NCI-H2107 (cell line): ENCODE data around the gene XYLT1.

ENCODE experiments used
- DNase-seq: peaks from one replicate; lab custom pipeline; 2025; lab: John Stamatoyannopoulos, UW

The XYLT1 gene

DNA sequence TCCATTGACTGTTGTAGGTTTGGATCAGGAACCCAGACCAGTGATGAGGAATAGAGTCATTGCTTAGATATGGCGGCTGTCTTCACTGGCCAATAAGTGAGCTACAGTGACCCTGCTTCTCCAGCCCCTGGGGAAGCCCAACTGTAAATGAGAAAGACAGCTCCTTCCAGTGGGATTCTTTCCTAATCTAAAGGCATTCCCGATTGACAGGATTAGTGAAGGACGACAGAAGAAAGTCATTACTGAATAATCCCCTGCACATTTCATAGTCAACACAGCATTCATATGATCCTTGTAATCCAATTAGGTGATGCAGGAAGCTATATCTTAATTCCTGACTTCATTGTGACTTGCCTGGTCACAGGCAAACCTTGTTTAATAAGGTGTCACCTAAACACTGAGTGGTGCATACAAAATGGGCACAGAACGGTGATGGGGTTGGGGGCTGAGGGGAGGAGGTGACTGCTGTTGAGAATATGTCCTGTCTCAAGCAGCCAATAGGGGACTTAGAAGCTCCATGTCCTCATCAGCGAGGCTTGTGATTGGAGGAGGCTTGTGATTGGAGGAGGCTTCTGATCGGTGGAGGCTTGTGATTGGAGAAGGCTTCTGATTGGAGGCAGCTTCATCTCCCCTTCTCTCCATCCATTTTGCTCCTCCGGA, 242.6 kb downstream of the XYLT1 start:
- no peak for DNase-seq

DNA sequence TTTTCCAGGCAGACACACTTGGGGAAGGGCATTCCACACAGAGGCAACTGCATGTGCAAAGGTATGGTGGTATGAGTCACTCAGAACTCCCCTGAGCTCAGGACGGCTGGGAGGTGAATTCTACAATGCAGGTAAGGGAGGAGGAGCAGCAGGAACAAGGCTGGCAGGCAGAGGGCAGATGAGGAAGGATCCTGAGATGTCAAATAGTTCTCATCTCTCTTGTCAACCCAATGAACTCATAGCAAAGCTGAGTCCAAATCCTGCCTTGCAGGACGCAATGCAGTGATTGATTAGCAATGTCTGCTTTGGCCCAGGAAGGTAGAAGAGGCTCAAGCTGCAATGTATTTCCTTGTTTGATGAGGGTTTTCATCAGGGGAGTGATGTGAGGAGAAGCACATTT, 243.5 kb downstream of the XYLT1 start:
- no peak for DNase-seq

DNA sequence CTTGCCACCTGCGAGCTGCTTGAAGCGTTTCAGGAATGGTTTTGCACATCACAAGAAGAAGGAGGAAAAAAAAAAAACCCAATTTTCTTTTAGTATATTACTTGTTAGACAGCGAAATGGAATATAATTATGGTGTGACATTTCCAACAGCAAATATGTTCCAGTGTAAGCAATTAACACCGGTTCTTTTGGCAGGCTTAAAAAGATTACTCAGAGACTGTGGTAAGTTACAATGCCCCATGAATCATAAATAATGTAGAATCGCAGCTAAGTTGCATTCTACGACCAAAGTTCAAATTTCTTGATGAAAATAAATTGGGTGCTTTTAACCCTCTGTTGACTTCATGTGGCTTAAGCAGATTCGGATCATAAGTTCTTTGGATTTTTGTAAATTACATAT, 245.2 kb downstream of the XYLT1 start:
- no peak for DNase-seq

DNA sequence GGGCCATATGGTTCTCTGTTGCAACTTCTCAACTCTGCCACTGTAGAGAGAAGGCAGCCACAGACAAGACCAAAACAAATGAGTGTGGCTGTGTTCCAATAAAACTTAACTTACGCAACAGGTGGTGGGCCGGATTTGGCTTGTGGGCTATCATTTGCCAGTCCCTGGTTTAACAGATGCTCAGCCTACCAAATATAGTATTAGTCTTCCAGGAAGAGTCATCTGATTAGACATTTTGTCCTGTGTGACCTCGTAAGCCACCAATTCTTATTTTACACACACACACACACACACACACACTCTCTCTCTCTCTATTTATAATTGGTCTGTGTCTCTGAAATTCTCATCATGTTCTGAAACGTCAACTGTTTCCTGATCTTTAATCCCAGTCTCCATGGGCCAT, 245.9 kb downstream of the XYLT1 start:
- DNase-seq: no peak

- DNase-seq: no peak
Measured at GRCh38 chr16:17224350-17224749, 246.4 kb downstream of the XYLT1 start.

DNA sequence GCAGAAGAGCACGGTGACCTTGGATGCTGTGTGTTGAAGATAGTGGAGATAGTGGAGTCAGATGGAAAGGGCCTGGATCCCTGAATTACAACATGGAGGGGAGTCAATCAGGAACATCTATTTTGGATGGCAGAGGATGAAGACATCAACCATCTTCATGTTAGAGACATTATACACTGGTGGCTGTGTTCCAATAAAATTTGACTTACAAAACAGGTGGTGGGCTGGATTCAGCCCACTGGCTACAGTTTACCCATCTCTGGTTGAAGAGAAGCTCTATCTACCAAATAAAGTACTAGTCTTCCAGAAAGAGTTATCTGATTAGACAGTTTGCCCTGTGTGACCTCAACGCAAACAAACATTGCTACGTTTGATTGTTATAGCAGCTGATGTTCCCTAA, 247.2 kb downstream of the XYLT1 start:
- no peak for DNase-seq

DNA sequence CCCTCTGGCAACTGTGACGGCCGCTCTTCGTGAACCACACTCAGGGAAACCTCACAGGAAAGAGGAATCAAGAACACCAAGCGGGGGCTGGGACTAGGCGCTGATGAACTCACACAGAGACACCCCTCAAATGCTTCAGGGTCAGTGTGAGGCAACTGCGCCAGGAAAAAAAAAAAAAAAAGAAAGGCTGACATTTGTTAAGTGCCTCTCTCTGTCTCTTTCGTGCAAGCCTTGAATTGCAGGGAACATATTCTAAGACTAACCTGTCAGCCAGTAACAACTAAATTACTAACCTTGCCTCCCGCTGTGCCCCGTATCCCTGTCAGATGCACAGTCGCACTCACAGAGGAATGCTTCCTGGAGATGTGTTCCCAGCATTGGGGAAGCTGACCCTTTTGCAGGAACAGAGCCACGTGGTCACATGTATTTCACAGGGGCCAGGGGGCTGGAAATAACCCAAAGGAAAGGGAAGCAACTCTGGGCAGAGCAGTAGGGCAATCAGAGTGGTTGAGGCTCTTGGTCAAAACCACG, 247.8 kb downstream of the XYLT1 start:
- no peak for DNase-seq

DNA sequence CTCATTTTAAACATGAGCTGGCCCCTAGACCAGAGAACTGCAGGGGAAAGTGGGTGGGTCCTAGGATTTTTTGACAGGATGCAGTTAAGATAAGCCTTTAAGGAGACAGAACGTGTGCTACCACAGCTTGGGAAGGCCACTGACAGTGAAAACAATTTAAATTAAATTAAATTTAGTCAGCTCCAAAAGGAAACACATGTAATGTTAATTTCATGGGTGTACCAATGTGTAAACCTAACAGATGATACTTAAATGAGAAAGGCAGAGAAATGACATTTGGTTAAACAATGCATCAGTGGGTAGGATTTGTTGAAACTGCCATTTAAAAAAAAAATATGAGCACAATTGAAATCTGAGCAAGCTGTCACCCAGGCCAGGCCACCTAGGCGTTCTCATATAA, 250.8 kb downstream of the XYLT1 start:
- DNase-seq: no peak

GRCh38 chr16:17215936-17216335, 254.8 kb downstream of the XYLT1 start:
- no peak for DNase-seq

- DNase-seq: no peak
Measured at GRCh38 chr16:17215306-17215705, 255.5 kb downstream of the XYLT1 start.

GRCh38 chr16:17213974-17214373, 256.8 kb downstream of the XYLT1 start:
- no peak for DNase-seq

DNA sequence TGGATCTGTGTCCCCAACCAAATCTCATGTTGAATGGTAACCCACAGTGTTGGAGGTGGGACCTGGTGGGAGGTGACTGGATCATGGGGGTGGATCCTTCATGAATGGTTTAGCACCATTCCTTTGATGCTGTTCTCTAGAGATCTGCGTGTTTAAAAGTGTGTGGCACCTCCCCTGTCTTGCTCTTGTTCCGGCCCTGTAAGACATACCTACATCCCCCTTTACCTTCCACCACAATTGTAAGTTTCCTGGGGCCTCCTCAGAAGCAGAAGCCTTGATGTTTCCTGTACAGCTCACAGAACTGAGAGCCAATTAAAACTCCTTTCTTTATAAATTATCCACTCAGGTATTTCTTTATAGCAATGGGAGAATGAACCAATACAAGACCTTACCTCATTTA, 257.7 kb downstream of the XYLT1 start:
- DNase-seq: no peak

GRCh38 chr16:17212606-17213005, 258.2 kb downstream of the XYLT1 start:
- no peak for DNase-seq

DNA sequence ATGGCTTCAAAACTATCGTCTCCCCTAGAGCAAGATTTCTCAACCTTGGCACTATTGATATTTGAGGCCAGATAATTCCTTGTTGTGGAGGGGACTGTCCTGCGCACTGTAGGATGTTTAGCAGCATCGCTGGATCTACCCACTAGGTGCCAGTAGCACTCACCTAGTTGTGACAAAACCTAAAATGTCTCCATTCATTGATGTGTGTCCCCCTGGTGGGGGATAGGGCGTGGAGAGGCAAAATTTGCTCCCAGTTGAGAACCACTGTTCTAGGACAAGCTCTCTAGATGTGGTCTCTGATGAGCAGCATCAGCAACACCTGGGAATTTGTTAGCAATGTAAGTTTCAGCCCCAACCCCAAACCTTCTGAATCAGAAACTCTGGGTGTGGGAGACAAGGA, 259.0 kb downstream of the XYLT1 start:
- DNase-seq: no peak

GRCh38 chr16:17206712-17207111, 264.0 kb downstream of the XYLT1 start:
- no peak for DNase-seq

GRCh38 chr16:17205279-17206211, 265.2 kb downstream of the XYLT1 start:
- DNase-seq: no peak

DNA sequence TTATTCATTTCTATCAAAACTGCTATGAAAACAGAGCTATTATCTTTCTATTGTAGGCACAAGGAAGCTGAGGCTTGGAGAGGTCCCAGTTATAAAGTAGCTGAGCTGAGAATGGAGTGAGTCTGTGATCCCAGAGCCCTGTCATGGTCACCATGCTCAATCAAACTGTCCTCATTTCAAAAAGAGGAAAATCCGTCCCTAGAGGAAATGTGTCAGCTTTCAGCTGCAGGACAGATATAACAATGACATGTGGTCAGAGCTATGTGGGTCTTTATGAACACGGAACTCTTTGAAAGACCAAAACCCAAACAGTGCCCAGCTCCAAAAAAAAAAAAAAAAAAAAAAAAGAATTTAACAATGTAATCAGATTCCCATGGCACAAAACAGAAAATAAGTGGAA, 266.1 kb downstream of the XYLT1 start:
- no peak for DNase-seq

DNA sequence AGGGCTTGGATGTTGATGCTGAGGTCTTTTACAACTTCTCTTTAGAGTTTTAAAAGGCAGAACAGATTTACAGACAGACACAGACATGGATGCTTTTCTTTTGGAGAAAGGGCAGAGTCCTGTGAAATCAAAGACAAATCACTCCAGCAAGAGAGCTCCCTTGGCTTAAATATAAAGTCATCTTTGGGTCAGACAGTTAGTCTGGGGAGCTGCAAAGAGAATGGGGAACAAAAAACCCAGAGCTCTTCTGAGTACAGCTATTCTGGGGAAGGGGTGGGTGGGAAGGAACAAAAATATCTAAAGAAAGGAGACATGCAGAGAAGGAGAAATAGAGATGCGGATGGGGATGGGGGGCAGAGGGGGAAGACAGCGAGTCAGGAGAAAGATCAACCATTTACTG, 266.6 kb downstream of the XYLT1 start:
- DNase-seq: no peak

- no peak for DNase-seq
Measured at GRCh38 chr16:17203424-17203823, 267.3 kb downstream of the XYLT1 start.

DNA sequence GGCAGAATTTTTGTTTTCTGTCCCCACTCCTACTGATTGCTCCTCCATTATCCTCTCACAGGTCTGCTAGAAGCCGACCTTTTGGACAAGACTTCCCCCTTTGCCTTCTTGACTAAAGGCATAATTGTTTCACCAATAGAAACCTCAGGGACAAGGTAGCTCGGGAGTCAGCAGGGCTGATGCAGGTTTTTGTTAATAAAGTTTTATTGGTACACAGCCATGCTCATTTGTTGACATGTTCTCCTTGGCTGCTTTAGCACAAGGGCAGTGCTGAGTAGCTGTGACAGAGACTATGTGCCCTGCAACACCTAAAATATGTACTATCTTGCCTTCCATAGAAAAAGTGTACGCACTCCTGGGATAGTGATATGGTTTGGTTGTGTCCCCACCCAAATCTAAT, 271.6 kb downstream of the XYLT1 start:
- DNase-seq: no peak

GRCh38 chr16:17196526-17196925, 274.2 kb downstream of the XYLT1 start:
- DNase-seq: no peak

DNA sequence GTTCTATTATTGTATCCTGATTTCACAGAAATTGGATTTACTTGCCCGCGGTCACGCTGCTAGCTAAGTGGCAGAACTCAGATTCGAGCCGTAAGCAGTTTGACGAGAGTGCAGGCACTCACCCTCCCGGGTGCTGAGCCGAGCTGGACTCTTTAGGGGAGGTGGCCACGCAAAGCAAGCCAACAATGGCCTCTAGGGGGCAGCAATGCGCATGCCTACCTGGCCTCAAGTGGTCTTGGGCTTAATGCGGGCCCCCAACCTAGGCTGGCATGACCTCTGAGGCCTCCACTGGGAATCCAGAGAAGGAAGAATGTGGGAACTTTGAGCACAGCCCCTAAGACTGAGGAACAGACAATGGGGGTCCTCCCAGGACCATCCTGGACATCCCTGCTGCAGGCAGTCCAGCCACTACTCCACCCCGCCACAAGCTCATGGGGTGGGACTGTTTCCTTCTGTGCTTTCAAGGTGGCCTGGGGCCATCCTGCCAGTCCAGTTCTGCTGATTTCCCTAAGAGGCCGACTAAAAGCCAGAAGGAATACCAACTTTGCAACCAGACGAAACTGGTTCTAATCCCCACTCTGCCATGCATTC, 276.5 kb downstream of the XYLT1 start:
- no peak for DNase-seq

DNA sequence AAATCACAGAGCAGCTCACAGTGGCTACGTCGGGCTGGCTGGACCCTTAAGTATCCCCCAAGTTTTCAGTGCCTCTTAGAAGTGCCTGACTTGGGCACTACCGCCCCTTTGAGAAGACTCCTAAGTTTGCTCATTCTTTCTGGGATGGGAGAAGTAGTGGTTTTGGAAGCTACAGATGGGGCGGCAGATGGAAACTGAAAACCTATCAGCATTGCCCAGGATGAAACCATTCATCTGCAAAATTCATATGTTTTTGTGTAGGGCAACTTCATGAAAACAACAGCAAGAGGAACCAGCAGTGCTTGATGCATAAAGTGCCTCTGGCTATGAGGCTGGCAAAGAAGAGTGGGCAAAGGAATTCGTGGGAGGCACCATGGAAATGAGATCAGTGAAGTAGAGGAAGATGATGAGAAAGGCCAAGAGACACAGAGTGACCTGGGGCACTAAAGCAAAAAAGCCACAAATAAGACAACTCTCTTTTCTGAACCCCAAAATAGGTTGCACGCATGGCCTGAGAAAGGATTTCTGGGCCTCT, 277.1 kb downstream of the XYLT1 start:
- no peak for DNase-seq
